Measurements from ENCODE around the gene QSOX1.

QSOX1 gene

GRCh38 chr1:180225403-180225802 is 70.7 kb downstream of the QSOX1 start:
- Histone ChIP-seq H3K27me3 (ENCODE audit: control insufficient read depth, low read length) (peaks cover 8% of the 10 kb centered on the region), H4K20me1 (ENCODE audit: control insufficient read depth, insufficient read depth, low read depth, low read length) (no peaks in the 10 kb centered on the region), H3K36me3 (ENCODE audit: control insufficient read depth, low read length) (no peaks in the 10 kb centered on the region), H3K9me2 (replicated peaks; ENCODE audit: control insufficient read depth, low read length) (no peaks in the 10 kb centered on the region), H3K9me3 (ENCODE audit: control insufficient read depth, insufficient read depth, low read length) (peaks cover 4% of the 10 kb centered on the region; the same call in 1 of the 2 replicates), H3K79me2 (ENCODE audit: control insufficient read depth, low read length) (no peaks in the 10 kb centered on the region), H3K4me2 (ENCODE audit: low read length) (no peak overlapping the region; the same call in 1 of the 2 replicates), H3K4me1 (ENCODE audit: control insufficient read depth, low read length) (peaks cover 49% of the 10 kb centered on the region), H3F3A (ENCODE audit: control insufficient read depth, insufficient read depth) (peaks cover 7% of the 10 kb centered on the region), H3K4me3 (ENCODE audit: low read length) (no peak overlapping the region), H3K27ac (ENCODE audit: low read depth, low read length) (no peak overlapping the region)
- TF ChIP-seq CTCF (IDR thresholded peaks at IDR 0.05; ENCODE audit: low read depth, low read length, poor library complexity, severe bottlenecking) (no peak), EZH2phosphoT487 (IDR thresholded peaks at IDR 0.05; ENCODE audit: borderline replicate concordance, low read length) (no peak)

GRCh38 chr1:180227861-180228647 is 73.4 kb downstream of the QSOX1 start:
- Histone ChIP-seq H3K9me3 (ENCODE audit: control insufficient read depth, insufficient read depth, low read length) (peaks cover 4% of the 10 kb centered on the region; the same call in 1 of the 2 replicates), H3K27ac (ENCODE audit: low read depth, low read length) (no peak overlapping the region), H3F3A (ENCODE audit: control insufficient read depth, insufficient read depth) (peaks cover 7% of the 10 kb centered on the region), H3K4me1 (ENCODE audit: control insufficient read depth, low read length) (peaks cover 61% of the 10 kb centered on the region), H3K9me2 (replicated peaks; ENCODE audit: control insufficient read depth, low read length) (no peaks in the 10 kb centered on the region), H3K27me3 (ENCODE audit: control insufficient read depth, low read length) (peaks cover 29% of the 10 kb centered on the region), H3K4me3 (ENCODE audit: low read length) (no peak overlapping the region), H4K20me1 (ENCODE audit: control insufficient read depth, insufficient read depth, low read depth, low read length) (peaks cover 7% of the 10 kb centered on the region; the same call in 1 of the 2 replicates), H3K4me2 (ENCODE audit: low read length) (peak overlapping the region; percentile 75), H3K79me2 (ENCODE audit: control insufficient read depth, low read length) (peaks cover 3% of the 10 kb centered on the region; the same call in 1 of the 2 replicates), H3K36me3 (ENCODE audit: control insufficient read depth, low read length) (no peaks in the 10 kb centered on the region)
- TF ChIP-seq CTCF (IDR thresholded peaks at IDR 0.05; ENCODE audit: low read depth, low read length, poor library complexity, severe bottlenecking): no peak
- TF ChIP-seq EZH2phosphoT487 (IDR thresholded peaks at IDR 0.05; ENCODE audit: borderline replicate concordance, low read length): no peak

GRCh38 chr1:180228648-180229482 is 74.2 kb downstream of the QSOX1 start:
- TF ChIP-seq CTCF (IDR thresholded peaks at IDR 0.05; ENCODE audit: low read depth, low read length, poor library complexity, severe bottlenecking) (no peak), EZH2phosphoT487 (IDR thresholded peaks at IDR 0.05; ENCODE audit: borderline replicate concordance, low read length) (no peak)
- Histone ChIP-seq H3K27me3 (ENCODE audit: control insufficient read depth, low read length) (peaks cover 29% of the 10 kb centered on the region), H3K4me2 (ENCODE audit: low read length) (peak overlapping the region; percentile 75), H3K36me3 (ENCODE audit: control insufficient read depth, low read length) (no peaks in the 10 kb centered on the region), H3K4me3 (ENCODE audit: low read length) (peak overlapping the region; percentile 87), H3K9me3 (ENCODE audit: control insufficient read depth, insufficient read depth, low read length) (peaks cover 4% of the 10 kb centered on the region; the same call in 1 of the 2 replicates), H3K79me2 (ENCODE audit: control insufficient read depth, low read length) (peaks cover 3% of the 10 kb centered on the region; the same call in 1 of the 2 replicates), H4K20me1 (ENCODE audit: control insufficient read depth, insufficient read depth, low read depth, low read length) (peaks cover 7% of the 10 kb centered on the region; the same call in 1 of the 2 replicates), H3K9me2 (replicated peaks; ENCODE audit: control insufficient read depth, low read length) (no peaks in the 10 kb centered on the region), H3K27ac (ENCODE audit: low read depth, low read length) (peak overlapping the region; percentile 49), H3K4me1 (ENCODE audit: control insufficient read depth, low read length) (peaks cover 61% of the 10 kb centered on the region), H3F3A (ENCODE audit: control insufficient read depth, insufficient read depth) (peaks cover 7% of the 10 kb centered on the region)
